GM19468 (cell line): ENCODE measurements around the gene ISOC2.
"Not testable (repeated sequence)": the region's sequence is repeated elsewhere in the genome, so short reads cannot be mapped to it uniquely, and the experiment has no call there.

Experiments used
- ATAC-seq: cut with Tn5 transposase; IDR thresholded peaks from one replicate; pipeline ENCODE4 v1.9.1; 2021; ENCODE audit warnings: mild to moderate bottlenecking, moderate library complexity, moderate number of reproducible peaks; ENCODE audit not compliant: unreplicated experiment; ENCODE audit errors: extremely low read depth

The ISOC2 gene

GRCh38 chr19:55443824-55444480, 17.5 kb downstream of the ISOC2 start:
- ATAC-seq, result no peak

DNA sequence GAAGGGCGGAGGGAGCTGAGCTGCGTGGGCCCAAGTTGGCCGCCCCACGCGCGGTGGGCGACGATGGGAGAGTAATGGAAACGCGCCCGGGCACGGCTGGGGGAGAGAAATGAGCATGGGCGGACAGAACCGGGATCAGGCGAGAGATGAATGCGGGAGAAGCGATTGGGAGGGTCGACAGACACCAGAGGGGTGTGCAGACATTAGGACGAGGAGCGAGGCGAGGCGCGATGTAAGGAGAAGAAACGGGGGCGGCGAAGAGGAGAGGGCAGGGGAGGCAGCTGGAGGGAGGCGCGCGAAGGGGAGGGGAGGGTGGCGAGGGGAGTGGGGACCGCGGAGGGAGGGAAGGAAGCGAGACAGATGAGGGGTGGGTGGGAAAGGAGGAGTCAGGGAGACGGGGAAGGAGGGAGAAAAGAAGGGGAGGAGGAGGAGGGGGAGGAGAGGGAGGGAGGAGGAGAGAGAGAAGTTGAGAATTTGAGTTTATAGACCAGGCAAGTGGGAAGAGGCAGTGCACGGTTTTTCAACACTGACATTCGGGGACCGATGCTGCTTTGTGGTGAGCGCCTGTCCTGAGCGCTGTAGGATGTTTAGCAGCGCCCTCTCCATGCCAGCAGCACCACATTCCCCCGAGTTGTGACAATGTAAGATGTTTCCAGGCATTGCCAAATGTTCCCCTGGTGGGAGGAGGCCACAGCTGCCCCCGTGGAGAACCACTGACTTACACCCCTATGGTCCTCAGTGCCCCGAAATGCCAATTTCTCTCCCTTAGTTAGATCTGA, 18.2 kb downstream of the ISOC2 start, which contains the start of gene SHISA7:
Gene SHISA7 (minus strand): TSS at position 256 of the 779 bp plus-strand sequence. CDS start 437 bp downstream, outside the sequence.
- no peak for ATAC-seq

DNA sequence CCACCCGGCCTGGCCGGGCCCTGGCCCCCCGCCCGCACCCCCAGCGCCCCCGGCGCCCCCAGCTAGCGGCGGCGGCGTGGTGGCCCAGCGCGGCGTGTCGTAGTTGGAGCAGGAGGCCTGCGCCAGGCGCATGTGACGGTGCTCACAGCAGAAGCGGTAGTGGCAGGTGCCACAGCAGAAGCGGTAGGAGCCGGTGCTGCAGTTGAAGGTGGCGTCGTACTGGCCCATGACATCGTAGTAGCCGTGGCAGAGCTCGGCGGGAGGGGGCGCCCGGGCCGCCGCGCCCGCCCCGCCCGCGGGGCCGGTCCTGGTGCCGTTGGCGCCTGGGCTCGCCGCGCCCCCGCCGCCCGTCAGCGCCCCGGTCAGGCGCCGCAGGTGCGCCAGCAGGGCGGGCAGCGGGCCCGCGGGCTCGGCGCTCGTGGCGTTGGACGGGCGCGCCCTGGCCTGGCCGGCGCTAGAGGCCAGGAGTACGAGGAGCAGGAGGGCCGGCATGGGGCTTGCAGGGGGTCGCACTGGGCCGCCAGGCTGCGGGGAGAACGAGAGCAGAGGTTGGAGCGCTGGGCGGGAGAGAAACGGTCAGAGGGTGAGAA, 19.0 kb downstream of the ISOC2 start:
- no peak for ATAC-seq

GRCh38 chr19:55441692-55442321, 19.6 kb downstream of the ISOC2 start:
- no peak for ATAC-seq

- ATAC-seq, result no peak
Measured at GRCh38 chr19:55441319-55441691, 20.1 kb downstream of the ISOC2 start.

- no peak for ATAC-seq
Measured at GRCh38 chr19:55440411-55441105, 20.9 kb downstream of the ISOC2 start.

DNA sequence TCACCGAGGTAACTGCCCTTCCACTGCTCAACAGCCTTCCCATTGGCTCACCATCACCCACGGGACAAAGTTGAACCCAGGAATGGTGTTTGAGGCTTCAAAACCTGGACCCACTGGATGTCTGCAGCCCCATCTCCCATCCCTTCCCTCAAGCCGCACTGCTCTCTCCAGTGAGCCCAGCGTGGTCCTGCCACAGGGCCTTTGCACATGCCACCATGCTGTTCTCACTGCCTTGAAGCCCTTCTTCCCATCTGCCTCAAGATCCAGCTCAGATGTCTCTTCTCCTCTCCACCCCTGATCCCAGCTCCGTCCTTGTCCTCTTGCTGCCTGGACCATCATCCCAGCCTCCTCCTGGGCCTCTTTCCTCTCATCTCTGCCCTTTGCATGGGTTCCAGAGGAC, 22.4 kb downstream of the ISOC2 start:
- ATAC-seq, result no peak

- ATAC-seq, result no peak
Measured at GRCh38 chr19:55437410-55437809, 24.0 kb downstream of the ISOC2 start.

DNA sequence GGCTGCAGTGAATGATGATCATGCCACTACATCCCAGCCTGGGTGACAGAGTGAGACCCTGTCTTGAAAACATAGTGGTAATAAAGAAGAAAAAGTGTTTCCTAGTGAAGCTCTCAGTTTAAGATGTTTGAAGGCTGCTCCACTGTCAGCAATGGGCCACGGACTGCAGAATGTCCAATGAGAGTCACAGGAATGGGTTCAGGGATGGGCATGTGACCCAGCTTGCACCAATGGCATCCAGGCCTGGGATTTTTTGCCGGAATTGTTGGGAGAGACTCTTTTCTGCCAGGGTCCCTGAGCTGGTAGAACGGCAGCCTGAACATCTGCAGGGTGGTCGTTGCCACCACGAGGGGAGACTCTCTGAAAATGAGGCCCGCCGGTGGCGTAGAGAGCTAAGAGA, 24.6 kb downstream of the ISOC2 start:
- ATAC-seq, result no peak

DNA sequence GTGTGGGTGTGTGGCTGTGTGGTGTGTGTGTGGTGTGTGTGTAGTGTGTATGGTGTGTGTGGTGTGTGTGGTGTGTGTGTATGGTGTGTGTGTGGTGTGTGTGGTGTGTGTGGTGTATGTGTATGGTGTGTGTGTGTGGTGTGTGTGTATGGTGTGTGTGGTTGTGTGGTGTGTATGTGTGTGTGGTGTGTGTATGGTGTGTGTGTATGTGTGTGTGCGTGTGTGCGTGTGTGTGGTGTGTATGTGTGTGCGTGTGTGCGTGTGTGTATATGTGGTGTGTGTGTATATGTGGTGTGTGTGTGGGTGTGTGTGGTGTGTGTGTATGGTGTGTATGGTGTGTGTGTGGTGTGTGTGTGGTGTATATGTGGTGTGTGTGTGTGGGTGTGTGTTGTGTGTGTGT, 26.4 kb downstream of the ISOC2 start:
- no peak for ATAC-seq

- no peak for ATAC-seq
Measured at GRCh38 chr19:55434356-55434919, 27.0 kb downstream of the ISOC2 start.

DNA sequence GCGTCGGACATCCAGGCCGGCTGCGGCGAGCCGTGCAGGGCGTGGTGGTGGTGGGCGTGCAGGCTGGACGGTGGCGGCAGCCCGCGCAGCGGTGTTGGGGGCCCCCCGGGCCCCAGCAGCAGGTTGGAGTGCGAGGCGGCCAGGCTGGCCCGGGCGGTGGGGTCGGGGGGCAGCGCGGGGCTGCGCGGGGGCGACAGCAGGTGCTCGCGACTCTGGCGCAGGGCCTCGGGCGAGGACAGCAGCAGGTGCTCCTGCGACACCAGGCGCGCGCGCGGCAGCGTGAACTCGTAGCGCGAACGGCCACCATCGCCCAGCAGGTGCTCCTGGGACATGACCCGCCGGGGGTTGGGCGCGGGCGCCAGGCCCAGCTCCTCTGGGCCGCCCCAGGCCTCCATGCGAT, 28.1 kb downstream of the ISOC2 start:
- ATAC-seq, result no peak

DNA sequence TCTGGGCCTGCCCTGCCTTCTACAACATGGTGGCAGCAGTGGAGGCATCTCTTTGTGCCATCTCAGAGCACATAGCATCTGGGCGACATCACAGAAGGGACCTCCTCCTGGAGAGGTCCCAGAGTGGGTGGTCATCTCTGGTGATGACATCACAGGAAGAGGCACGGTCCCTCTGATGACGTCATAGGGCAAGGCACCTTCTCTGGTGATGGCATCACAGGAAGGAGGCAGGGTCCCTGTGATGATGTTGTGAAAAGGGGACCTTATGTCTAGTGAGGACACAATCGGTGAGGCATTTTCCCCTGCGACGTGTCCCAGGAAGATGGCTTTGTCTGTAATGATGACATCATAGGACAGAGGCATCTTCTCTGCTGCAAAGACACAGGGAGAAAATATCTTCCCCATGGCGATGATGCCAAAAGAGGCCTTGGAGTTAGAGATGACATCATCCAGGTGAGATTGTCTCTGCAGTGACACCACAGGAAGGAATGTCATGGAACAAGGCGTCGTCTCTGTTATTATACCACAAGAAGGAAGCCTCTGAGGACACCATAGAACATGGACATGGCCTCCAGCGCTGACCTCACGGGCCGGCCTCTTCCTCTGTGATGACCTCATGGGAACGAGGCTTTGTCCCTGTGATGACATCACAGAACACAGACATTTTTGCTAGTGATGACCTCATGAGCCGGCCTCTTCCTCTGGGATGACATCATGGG, 29.0 kb downstream of the ISOC2 start:
- ATAC-seq, result no peak

GRCh38 chr19:55431183-55431582, 30.3 kb downstream of the ISOC2 start:
- ATAC-seq, result no peak

- no peak for ATAC-seq
Measured at GRCh38 chr19:55426042-55426441, 35.4 kb downstream of the ISOC2 start.

GRCh38 chr19:55424518-55424917, 36.9 kb downstream of the ISOC2 start:
- ATAC-seq, result no peak

DNA sequence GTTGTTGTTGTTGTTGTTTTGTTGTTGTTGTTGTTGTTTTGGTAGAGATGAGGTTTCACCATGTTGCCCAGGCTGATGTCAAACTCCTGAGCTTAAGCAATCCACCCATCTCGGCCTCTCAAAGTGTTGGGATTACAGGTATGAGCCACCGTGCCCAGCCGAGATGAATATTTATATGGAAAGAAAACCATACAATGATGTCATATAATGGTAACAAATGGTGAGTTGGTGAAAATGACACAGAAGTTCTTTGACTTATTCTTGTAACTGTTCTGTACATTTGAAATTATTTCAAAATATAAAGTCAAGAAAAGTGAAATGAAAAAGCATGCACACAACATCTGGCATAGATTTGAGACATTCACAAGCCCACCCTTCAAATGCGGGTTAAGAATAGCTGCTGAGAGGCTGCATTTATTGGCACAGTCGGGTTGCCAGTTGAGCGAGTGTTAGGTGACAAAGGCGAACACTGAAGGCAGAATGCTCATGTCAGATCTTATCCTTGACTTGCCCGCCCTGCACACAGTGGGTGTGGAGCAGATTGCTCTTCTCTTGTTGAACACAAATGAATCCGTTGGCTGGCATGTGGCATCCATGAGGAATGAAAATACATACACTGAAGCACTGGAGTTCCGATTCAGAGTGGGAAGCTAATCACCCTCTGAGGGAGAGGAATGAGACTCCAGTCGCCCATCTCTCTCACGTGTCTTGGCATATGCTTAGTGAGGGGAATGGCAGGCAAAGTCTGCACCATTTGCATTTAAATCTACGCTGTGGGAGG, 38.0 kb downstream of the ISOC2 start:
- no peak for ATAC-seq

DNA sequence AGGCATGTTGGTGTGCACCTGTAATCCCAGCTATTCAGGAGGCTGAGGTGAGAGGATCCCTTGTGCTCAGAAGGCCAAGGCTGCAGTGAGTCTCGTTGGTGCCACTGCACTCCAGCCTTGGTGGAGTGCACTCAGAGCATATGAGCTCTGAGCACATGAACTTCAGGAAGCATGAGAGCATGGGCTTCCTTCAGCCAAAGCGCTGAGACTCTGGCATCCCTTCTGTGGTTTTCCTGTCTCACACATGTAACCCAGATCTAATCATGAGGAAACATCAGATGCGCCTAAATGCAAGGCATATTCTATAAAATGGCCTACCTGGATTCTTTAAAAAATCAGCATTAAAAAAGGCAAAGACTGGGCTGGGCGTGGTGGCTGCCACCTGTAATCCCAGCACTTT, 40.2 kb downstream of the ISOC2 start:
- not testable (repeated sequence) for ATAC-seq
